Measurements from ENCODE around the gene ZNF625.
A peak's percentile ranks its signal among the peaks of the same experiment; 100 is the strongest.
"Not testable (repeated sequence)": the region's sequence is repeated elsewhere in the genome, so short reads cannot be mapped to it uniquely, and the experiment has no call there.

The ZNF625 gene

DNA sequence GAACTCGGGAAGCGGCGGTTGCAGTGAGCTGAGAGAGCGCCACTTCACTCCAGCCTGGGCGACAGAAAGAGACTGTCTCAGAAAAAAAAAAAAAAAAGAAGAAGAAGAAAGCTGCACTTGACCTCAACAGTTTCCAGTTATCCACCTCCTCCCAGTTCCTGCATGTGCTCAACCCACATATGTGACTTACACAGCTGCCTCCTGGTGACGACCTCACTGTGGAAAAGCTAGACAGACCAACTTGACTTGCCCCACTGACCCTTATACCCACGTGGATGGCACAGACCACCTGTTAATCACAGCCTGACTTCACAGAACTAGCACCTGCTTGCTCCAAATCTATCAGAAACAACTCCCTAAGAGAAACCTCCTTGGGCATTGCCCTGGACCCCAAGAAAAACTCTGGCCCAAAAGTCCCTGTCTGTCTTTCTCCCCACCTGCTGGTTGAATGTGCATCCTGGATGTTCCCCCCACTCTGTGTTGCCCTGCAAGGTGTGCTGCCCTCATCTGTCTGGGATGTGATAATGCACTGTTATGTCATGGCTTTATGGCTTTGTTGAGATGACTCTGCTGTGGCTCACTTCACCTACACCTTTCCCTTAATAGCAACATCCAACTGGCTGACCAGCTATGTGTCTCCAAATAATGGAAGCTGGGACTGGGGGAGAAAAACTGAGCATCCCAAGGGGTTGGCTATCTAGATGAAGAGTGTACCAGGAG is 19.2 kb downstream of the ZNF625 start:
- DNase-seq: peak; percentile 69

DNA sequence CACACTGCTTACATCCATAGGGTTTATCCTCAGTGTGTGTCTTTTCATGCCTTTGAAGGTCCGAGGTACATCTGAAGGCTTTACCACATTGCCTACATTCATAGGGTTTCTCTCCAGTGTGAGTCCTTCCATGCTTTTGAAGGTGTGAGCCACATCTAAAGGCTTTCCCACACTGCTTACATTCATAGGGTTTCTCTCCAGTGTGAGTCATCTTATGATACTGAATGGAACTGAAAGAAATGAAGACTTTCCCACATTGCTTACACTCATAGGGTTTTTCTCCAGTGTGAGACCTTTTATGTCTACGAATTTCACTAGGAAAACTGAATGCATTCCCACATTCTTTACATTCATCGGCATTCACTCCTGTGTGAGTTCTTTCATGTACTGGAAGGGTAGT is 23.5 kb downstream of the ZNF625 start:
- DNase-seq: no peak

DNA sequence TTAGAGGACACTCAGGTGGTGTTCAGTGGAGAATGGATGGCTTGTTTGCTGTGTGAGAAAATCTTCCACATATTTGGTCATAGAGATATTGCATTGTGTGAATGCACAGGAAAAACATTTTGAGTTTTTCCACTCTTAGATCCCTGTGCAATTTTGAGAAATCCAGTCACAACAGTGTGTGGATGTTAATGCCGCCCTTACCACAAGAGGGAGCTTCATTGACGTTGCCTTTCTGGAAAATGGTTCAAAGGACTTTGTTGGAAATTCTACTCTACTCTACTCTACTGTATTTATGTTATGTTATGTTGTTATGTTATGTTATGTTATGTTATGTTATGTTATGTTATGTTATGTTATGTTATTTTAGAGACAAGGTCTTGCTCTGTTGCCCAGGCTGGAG is 29.8 kb downstream of the ZNF625 start:
- no peak for DNase-seq

DNA sequence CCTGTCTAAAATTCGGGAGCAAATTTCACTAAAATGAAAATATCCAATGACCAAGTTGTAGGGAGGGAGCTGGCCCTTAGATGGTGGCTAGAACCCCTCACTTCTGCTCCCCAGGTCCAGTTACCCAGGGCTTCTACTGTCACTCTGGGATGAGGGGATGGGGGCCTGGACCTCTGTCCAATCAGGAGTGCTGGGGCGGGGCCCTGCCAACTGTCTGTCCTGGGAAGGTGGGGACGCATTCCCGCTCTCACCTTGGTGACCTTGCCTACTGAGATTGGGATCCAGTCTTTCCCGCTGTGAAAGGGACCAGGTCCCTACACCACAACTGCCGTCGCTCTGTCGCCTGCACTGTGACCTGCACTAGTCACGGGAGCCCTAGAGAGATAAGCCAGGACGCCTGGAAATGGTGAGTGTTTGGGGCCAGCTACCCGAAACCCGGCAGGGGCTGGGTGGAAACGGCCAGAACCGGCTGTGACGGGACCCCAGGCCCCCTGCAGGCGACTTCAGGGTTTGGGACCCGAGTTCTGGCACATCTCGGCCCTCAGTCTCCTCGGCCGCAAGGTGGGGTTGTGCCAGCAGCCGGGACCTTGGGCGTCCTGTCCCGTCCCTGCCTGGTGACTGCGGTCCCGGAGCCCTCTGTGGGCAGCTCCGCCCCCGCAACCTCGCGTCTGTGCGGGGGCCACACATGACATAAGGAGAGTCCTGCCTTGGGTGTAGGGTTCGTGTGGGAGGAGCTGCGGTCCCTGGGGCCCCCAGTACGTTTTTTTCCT is 39.1 kb downstream of the ZNF625 start:
- no peak for DNase-seq

DNA sequence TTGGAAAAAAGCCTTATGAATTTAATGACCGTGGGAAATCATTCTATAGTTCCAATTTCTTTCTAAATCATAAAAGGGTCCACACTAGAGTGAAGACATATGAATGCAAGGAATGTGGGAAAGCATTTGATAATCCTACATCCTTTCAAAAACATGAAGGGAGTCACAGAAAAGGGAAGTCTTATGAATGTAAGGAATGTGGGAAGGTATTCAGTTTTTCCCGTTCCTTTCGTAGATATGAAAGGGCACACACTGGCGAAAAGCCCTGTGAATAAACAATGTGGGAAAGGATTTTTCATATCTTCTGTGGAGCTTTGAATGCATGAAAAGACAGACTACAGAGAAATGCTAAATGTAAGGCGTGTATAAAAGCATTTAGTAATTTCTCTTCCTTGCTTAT is 43.4 kb downstream of the ZNF625 start:
- no peak for DNase-seq

DNA sequence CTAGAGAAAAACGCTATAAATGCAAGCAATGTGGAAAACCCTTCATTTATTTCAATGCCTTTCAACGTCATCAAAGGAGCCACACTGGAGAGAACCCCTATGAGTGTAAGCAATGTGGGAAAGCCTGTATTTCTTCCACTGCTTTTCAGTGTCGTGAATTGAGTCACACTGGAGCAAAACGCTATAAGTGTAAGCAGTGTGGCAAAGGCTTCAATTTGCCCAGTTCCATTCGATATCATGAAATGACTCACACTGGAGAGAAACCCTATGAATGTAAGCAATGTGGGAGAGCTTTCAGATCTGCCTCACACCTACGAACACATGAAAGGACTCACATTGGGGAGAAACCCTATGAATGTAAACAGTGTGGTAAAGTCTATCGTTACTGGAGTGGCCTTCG is 43.8 kb downstream of the ZNF625 start:
- DNase-seq: no peak

DNA sequence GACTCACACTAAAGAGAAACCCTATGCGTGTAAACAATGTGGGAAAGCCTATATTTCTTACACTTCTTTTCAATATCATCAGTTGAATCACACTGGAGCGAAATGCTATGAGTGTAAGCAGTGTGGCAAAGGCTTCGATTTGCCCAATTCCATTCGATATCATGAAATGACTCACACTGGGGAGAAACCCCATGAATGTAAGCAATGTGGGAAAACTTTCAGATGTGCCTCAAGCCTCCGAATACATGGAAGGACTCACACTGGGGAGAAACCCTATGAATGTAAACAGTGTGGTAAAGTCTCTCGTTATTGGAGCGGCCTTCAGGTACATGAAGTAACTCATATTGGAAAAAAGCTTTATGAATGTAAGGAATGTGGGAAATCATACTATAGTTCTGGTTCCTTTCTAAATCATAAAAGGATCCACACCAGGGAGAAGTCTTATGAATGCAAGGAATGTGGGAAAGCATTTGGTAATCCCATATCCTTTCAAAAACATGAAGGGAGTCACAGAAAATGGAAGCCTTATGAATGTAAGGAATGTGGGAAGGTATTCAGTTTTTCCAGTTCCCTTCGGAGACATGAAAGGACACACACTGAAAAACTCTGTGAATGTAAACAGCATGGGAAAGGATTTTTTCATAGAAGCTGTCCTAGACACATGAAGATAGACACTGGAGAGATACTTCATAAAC is 44.4 kb downstream of the ZNF625 start:
- DNase-seq: no peak

DNA sequence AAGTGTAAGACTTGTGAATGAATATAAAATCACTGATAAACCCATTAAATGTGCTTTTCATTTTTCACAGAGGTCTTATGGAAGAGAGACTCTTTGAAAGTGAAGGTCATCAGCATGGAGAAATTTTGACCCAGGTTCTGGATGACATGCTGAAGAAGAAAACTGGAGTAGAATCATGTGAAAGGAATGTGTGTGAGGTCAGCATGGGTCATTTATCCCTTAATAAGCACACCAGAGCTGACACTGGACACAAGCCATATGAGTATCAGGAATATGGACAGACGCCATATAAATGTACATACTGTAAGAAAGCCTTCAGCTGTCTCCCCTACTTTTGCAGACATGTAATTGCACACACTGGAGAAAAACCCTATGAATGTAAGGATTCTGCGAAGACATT is 45.4 kb downstream of the ZNF625 start:
- DNase-seq: no peak

DNA sequence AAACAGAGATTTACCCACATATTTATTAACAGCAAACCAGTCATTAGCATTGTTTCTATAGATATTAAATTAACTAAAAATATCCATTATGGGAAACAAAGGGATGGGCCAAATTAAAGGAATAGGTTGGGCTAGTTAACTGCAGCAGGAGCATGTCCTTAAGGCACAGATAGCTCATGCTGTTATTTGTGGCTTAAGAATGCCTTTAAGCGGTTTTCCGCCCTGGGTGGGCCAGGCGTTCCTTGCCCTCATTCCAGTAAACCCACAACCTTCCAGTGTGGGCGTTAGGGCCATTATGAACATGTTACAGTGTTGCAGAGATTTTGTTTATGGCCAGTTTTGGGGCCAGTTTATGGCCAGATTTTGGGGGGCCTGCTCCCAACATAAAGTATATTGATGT is 52.6 kb downstream of the ZNF625 start:
- not testable (repeated sequence) for DNase-seq

DNA sequence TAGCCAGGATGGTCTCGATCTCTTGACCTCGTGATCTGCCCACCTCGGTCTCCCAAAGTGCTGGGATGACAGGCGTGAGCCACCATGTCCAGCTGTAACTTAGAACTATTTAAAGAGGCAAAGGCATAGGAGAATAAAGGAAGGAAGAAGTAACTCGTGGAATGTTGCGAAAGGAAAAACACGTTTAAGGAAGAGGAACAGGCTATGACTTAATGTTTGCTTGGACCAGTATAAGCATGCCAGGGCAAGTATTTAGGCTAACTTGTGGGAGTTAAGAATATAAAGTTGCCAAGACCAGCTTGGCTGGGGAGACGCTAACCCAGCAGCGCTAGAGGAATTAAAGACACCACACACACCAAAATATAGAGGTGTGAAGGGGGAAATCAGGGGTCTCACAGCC is 58.5 kb downstream of the ZNF625 start:
- no peak for DNase-seq

DNA sequence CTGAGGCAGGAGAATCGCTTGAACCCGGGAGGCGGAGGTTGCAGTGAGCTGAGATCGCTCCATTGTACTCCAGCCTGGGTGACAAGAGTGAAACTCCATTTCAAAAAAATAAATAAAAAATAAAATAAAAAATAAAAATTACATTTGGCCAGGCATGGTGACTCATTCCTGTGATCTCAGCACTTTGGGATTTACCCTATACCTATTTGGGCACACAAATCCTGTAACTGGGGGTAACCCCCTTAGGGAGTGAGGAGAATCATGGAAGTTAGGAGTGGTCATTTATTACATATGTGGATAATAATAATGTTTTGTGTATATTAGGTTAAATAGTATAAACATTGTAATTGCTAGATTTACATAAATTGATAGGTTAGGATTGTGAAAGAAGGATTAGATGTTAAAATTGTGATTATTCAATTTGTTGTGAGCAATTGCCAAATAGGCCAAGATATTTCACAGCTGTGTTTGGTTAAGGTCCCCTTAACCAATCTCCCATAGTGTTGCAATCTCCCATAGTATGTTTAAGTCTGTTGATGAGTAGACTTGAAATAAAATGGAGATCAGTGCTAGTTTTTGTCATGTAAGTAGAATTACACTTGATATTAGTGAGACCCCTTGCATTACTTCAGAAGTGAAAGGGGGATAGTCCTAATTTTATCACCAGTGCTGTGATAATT is 61.3 kb downstream of the ZNF625 start:
- no peak for DNase-seq
